Astrocyte (in vitro differentiated cells and primary cell): ENCODE measurements around the gene C1orf52. TPM values are rescaled to one million over a fixed set of nuclear protein-coding genes. Genes with fewer than 3 reads are reported as not detected.

Source experiments
- DNase-seq: peaks from one replicate; pipeline ENCODE4 v3.0.0-alpha.2; 2010; ENCODE audit warnings: low read depth
- FAIRE-seq: peaks from 2 replicates; lab custom pipeline; 2011; peaks lifted over from hg19 to GRCh38; lab: Jason Lieb, UNC
- H2AFZ ChIP-seq: 2 replicates; pipeline ENCODE4 v1.6.0; 2012; ENCODE audit warnings: low read depth, low read length, inconsistent platforms
- H3K27ac ChIP-seq: 2 replicates; pipeline ENCODE4 v1.5.1; 2011; ENCODE audit warnings: low read depth, low read length, inconsistent platforms
- H3K27me3 ChIP-seq: 2 replicates; pipeline ENCODE4 v1.6.0; 2011; ENCODE audit warnings: low read length, inconsistent platforms; ENCODE audit not compliant: insufficient read depth
- H3K36me3 ChIP-seq: 2 replicates; pipeline ENCODE4 v1.5.1; 2011; ENCODE audit warnings: low read length, inconsistent platforms; ENCODE audit not compliant: insufficient read depth
- H3K4me1 ChIP-seq: 2 replicates; pipeline ENCODE4 v1.5.1; 2011; ENCODE audit warnings: low read length, inconsistent platforms; ENCODE audit not compliant: insufficient read depth
- H3K4me2 ChIP-seq: 2 replicates; pipeline ENCODE4 v1.6.0; 2012; ENCODE audit warnings: low read length, inconsistent platforms
- H3K4me3 ChIP-seq: 2 replicates; pipeline ENCODE4 v1.5.1; 2011; ENCODE audit warnings: low read depth, mild to moderate bottlenecking, low read length, inconsistent platforms; ENCODE audit not compliant: insufficient read depth
- H3K79me2 ChIP-seq: 2 replicates; pipeline ENCODE4 v1.6.0; 2012; ENCODE audit warnings: mild to moderate bottlenecking, low read length, inconsistent platforms; ENCODE audit not compliant: insufficient read depth
- H3K9ac ChIP-seq: 2 replicates; pipeline ENCODE4 v1.6.0; 2012; ENCODE audit warnings: mild to moderate bottlenecking, low read length, inconsistent platforms
- H3K9me3 ChIP-seq: 2 replicates; pipeline ENCODE4 v1.5.1; 2012; ENCODE audit warnings: low read depth, mild to moderate bottlenecking, low read length, inconsistent platforms; ENCODE audit not compliant: insufficient read depth
- H4K20me1 ChIP-seq: 2 replicates; pipeline ENCODE4 v1.6.0; 2012; ENCODE audit warnings: low read length, inconsistent platforms; ENCODE audit not compliant: insufficient read depth
- H3K27ac Mint-ChIP-seq: one replicate; pipeline ENCODE4 v1.8.0; 2021; ENCODE audit warnings: mild to moderate bottlenecking, mixed read lengths; ENCODE audit not compliant: unreplicated experiment
- H3K27me3 Mint-ChIP-seq: one replicate; pipeline ENCODE4 v1.8.0; 2021; ENCODE audit warnings: low read depth, mixed read lengths; ENCODE audit not compliant: unreplicated experiment
- H3K36me3 Mint-ChIP-seq: one replicate; pipeline ENCODE4 v1.8.0; 2021; ENCODE audit warnings: low read depth, mixed read lengths; ENCODE audit not compliant: unreplicated experiment
- H3K4me1 Mint-ChIP-seq: one replicate; pipeline ENCODE4 v1.8.0; 2021; ENCODE audit warnings: low read depth, mixed read lengths; ENCODE audit not compliant: unreplicated experiment
- H3K4me3 Mint-ChIP-seq: one replicate; pipeline ENCODE4 v1.8.0; 2021; ENCODE audit warnings: mild to moderate bottlenecking, moderate library complexity, mixed read lengths; ENCODE audit not compliant: unreplicated experiment
- H3K9me3 Mint-ChIP-seq: one replicate; pipeline ENCODE4 v1.8.0; 2021; ENCODE audit warnings: mild to moderate bottlenecking, mixed read lengths; ENCODE audit not compliant: unreplicated experiment
- EZH2 ChIP-seq: IDR thresholded peaks from 2 replicates; pipeline ENCODE4 v1.6.1; 2012; ENCODE audit warnings: mild to moderate bottlenecking, low read length, inconsistent platforms; ENCODE audit not compliant: insufficient read depth
- total RNA-seq: library from RNA; stranded (reverse); gene quantifications from 2 replicates; pipeline ENCODE4 v1.2.1, GENCODE V29; 2021
- TF ChIP-seq, protein P1 (sequence below): IDR thresholded peaks from 2 replicates; pipeline ENCODE4 v1.5.1; 2011; ENCODE audit warnings: low read depth, mild to moderate bottlenecking, inconsistent platforms, low read length, moderate library complexity; ENCODE audit not compliant: insufficient read depth

The C1orf52 gene
- total RNA-seq, 1 donor from 2014 or later, result 42.4 TPM

- H3K9me3 ChIP-seq, result no peaks in the 10 kb centered on the region
- no peak overlapping the region for H3K4me3 ChIP-seq
- Mint-ChIP-seq H3K4me1 (peaks cover 29% of the 10 kb centered on the region), H3K27ac (no peak overlapping the region), H3K4me3 (no peak overlapping the region), H3K36me3 (peaks cover 24% of the 10 kb centered on the region), H3K9me3 (no peaks in the 10 kb centered on the region), H3K27me3 (no peaks in the 10 kb centered on the region)
- H3K79me2 ChIP-seq, result peaks cover 65% of the 10 kb centered on the region
- H3K9ac ChIP-seq, result no peak overlapping the region
- H3K4me1 ChIP-seq, result peaks cover 13% of the 10 kb centered on the region
- H3K4me2 ChIP-seq, result no peak overlapping the region
- FAIRE-seq (no peak), DNase-seq (no peak)
- peaks cover 50% of the 10 kb centered on the region for H4K20me1 ChIP-seq
- no peak overlapping the region for H2AFZ ChIP-seq
- H3K36me3 ChIP-seq, result peaks cover 53% of the 10 kb centered on the region
- H3K27ac ChIP-seq, result no peak overlapping the region
- TF ChIP-seq, protein P1, sequence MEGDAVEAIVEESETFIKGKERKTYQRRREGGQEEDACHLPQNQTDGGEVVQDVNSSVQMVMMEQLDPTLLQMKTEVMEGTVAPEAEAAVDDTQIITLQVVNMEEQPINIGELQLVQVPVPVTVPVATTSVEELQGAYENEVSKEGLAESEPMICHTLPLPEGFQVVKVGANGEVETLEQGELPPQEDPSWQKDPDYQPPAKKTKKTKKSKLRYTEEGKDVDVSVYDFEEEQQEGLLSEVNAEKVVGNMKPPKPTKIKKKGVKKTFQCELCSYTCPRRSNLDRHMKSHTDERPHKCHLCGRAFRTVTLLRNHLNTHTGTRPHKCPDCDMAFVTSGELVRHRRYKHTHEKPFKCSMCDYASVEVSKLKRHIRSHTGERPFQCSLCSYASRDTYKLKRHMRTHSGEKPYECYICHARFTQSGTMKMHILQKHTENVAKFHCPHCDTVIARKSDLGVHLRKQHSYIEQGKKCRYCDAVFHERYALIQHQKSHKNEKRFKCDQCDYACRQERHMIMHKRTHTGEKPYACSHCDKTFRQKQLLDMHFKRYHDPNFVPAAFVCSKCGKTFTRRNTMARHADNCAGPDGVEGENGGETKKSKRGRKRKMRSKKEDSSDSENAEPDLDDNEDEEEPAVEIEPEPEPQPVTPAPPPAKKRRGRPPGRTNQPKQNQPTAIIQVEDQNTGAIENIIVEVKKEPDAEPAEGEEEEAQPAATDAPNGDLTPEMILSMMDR, result no peak
- no peak for TF ChIP-seq EZH2
- no peaks in the 10 kb centered on the region for H3K27me3 ChIP-seq
These were observed 9.5 kb upstream of the C1orf52 start for GRCh38 chr1:85268801-85269585.

- peaks cover 11% of the 10 kb centered on the region for H3K4me1 ChIP-seq
- FAIRE-seq (no peak), DNase-seq (no peak)
- H3K27ac Mint-ChIP-seq, result no peak overlapping the region
- no peaks in the 10 kb centered on the region for H3K9me3 ChIP-seq
- H3K27ac ChIP-seq, result no peak overlapping the region
- peaks cover 24% of the 10 kb centered on the region for H3K36me3 Mint-ChIP-seq
- H3K4me3 ChIP-seq, result no peak overlapping the region
- no peak overlapping the region for H3K4me2 ChIP-seq
- no peak overlapping the region for H3K9ac ChIP-seq
- TF ChIP-seq, protein P1, result no peak
- no peak for TF ChIP-seq EZH2
- no peaks in the 10 kb centered on the region for H3K27me3 ChIP-seq
- peaks cover 48% of the 10 kb centered on the region for H3K79me2 ChIP-seq
- no peak overlapping the region for H3K4me3 Mint-ChIP-seq
- H3K27me3 Mint-ChIP-seq, result no peaks in the 10 kb centered on the region
- H3K4me1 Mint-ChIP-seq, result peaks cover 16% of the 10 kb centered on the region
- peaks cover 35% of the 10 kb centered on the region for H4K20me1 ChIP-seq
- peaks cover 59% of the 10 kb centered on the region for H3K36me3 ChIP-seq
- no peaks in the 10 kb centered on the region for H3K9me3 Mint-ChIP-seq
- H2AFZ ChIP-seq, result no peak overlapping the region
These were observed 7.9 kb upstream of the C1orf52 start for GRCh38 chr1:85267313-85267712.

DNA sequence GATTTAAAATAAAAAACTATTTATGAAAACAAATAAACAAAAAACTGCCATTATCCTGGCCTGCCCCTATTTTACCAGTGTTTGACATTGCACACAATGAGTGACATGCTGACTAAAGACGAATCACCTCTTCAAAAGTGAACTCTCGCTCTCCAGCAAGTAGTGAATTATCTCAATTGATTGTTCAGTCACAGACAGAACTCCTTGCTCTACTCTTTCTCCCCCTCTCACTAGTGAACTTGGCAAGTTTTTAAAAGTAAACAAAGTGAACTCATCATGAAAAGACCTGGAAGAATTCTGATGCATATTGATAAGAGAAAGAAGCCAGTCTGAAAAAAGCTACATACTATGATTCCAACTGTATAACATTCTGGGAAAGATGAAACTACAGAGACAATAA, 4.7 kb upstream of the C1orf52 start:
- H4K20me1 ChIP-seq, result peaks cover 14% of the 10 kb centered on the region
- peaks cover 2% of the 10 kb centered on the region for H3K9me3 Mint-ChIP-seq
- no peak overlapping the region for H3K27ac ChIP-seq
- no peaks in the 10 kb centered on the region for H3K27me3 Mint-ChIP-seq
- H3K27ac Mint-ChIP-seq, result no peak overlapping the region
- H3K4me3 ChIP-seq, result no peak overlapping the region
- peaks cover 20% of the 10 kb centered on the region for H3K79me2 ChIP-seq
- peaks cover 14% of the 10 kb centered on the region for H3K4me1 ChIP-seq
- DNase-seq (peak; percentile 17), FAIRE-seq (peak; percentile 66)
- peaks cover 34% of the 10 kb centered on the region for H3K36me3 ChIP-seq
- H3K4me3 Mint-ChIP-seq, result no peak overlapping the region
- peaks cover 8% of the 10 kb centered on the region for H3K4me1 Mint-ChIP-seq
- no peak overlapping the region for H3K9ac ChIP-seq
- H3K27me3 ChIP-seq, result no peaks in the 10 kb centered on the region
- no peaks in the 10 kb centered on the region for H3K9me3 ChIP-seq
- TF ChIP-seq, protein P1, result no peak
- no peak for TF ChIP-seq EZH2
- H3K36me3 Mint-ChIP-seq, result peaks cover 12% of the 10 kb centered on the region
- H3K4me2 ChIP-seq, result peak overlapping the region; percentile 38
- H2AFZ ChIP-seq, result no peak overlapping the region
